Epithelial cell of esophagus (primary cell): ENCODE results near the gene SARS1.

Experiments
- DNase-seq: peaks from one replicate; pipeline ENCODE4 v3.0.0; 2010; ENCODE audit warnings: low read depth
- H3K4me3 ChIP-seq: 2 replicates; pipeline ENCODE4 v1.5.1; 2011; ENCODE audit warnings: mild to moderate bottlenecking, low read length, control low read depth
- TF ChIP-seq, protein P1 (sequence below): IDR thresholded peaks from 2 replicates; pipeline ENCODE4 v1.5.1; 2011; ENCODE audit warnings: low read depth, mild to moderate bottlenecking, low read length, control low read depth, inconsistent platforms; ENCODE audit not compliant: insufficient read depth; ENCODE audit errors: missing control alignments

The SARS1 gene

GRCh38 chr1:109192433-109192832 is 21.3 kb upstream of the SARS1 start:
- TF ChIP-seq, protein P1, sequence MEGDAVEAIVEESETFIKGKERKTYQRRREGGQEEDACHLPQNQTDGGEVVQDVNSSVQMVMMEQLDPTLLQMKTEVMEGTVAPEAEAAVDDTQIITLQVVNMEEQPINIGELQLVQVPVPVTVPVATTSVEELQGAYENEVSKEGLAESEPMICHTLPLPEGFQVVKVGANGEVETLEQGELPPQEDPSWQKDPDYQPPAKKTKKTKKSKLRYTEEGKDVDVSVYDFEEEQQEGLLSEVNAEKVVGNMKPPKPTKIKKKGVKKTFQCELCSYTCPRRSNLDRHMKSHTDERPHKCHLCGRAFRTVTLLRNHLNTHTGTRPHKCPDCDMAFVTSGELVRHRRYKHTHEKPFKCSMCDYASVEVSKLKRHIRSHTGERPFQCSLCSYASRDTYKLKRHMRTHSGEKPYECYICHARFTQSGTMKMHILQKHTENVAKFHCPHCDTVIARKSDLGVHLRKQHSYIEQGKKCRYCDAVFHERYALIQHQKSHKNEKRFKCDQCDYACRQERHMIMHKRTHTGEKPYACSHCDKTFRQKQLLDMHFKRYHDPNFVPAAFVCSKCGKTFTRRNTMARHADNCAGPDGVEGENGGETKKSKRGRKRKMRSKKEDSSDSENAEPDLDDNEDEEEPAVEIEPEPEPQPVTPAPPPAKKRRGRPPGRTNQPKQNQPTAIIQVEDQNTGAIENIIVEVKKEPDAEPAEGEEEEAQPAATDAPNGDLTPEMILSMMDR, result no peak
- no peak for DNase-seq
- H3K4me3 ChIP-seq, result no peak overlapping the region

DNA sequence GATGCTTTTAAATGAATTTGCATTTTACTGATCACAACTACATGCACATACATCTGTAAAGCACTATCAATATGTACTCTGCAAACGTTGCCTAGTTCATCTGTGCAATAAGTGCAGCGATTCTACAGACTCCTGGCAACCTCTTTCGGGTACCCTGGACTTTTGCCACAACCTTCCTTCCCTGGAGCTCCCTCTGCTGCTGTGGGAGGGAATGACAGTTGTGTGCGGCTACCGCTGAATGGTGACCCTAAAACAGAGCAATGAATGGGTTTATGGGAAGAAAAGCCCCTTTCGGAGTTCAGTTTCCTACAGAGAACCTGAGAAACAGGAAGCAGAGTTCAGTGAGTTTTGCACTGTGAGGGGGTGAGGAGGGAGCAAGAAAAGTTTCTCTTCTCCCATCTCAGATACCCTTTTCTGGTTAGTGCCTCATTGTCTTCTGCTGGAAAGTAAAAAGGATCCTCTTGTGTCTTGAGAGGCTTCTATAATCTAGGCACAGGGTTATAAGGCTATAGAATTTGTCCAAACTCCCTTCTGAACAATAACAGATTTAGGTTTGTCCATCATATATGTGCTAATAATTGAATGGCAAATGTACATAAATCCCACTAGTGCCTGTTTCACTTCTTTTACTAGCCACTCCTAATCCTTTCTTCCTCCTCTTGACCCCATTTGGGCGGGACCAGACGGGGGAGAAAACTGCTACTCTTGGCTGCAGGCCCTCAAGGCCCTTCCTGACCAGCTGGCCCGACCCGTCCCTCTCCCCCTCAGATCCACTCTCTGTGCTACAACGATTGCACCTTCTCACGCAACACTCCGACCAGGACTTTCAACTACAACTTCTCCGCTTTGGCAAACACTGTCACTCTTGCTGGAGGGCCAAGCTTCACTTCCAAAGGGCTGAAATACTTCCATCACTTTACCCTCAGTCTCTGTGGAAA is 19.8 kb upstream of the SARS1 start:
- TF ChIP-seq, protein P1, result peak; percentile 90
- no peak overlapping the region for H3K4me3 ChIP-seq
- peak; percentile 58 for DNase-seq

DNA sequence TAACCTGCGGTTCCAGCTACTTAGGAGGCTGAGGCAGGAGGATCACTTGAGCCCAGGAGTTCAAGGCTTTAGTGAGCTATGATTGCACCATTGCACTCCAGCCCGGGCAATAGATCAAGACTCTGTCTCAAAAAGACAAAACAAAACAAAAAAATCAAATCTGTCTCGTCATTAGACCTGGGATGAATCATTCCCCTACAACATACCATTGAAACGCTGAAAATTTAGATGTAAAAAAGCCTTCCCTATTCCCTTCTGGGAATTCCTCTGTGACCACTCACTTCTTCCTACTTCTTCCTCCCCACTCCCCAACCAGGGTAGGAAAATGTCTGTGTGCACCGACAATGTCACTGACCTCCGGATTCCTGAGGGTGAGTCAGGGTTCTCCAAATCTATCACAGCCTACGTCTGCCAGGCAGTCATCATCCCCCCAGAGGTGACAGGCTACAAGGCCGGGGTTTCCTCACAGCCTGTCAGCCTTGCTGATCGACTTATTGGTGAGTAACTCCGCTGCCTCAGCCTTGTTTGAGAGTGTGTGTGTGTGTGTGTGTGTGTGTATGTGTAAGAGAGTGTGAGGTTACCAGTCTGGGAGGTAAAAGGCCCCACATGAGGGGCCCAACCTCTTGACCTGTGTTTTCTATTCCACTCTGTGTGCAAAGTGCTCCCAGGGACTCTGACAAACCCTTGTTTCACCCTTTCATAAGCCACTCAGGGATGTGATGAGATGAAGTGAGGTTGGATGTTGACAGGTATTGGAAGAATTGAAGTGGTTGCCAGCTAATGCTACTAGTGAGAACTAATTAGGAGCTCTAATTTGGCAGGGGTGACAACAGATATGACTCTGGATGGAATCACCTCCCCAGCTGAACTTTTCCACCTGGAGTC is 16.3 kb upstream of the SARS1 start:
- peak; percentile 99 for DNase-seq
- H3K4me3 ChIP-seq, result no peak overlapping the region
- TF ChIP-seq, protein P1, result no peak

- no peak overlapping the region for H3K4me3 ChIP-seq
- TF ChIP-seq, protein P1, result peak; percentile 13
- DNase-seq, result peak; percentile 96
Observed at GRCh38 chr1:109198043-109198695, 15.5 kb upstream of the SARS1 start.

- no peak overlapping the region for H3K4me3 ChIP-seq
- DNase-seq, result peak; percentile 28
- TF ChIP-seq, protein P1, result no peak
Observed at GRCh38 chr1:109198745-109199144, 15.0 kb upstream of the SARS1 start.

DNA sequence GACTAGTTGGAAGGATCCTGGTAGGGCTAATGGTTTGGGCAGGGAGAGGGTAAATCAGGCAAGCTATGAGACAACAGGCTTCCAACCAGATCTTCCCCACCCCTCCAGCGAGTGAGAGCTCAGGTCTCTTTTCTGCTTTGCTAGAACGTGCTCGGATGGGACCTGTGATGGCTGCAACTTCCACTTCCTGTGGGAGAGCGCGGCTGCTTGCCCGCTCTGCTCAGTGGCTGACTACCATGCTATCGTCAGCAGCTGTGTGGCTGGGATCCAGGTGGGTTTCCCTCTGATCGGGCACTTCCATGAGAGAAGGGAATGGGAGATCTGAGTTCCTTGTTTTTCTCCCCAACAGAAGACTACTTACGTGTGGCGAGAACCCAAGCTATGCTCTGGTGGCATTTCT is 14.0 kb upstream of the SARS1 start:
- H3K4me3 ChIP-seq, result no peak overlapping the region
- TF ChIP-seq, protein P1, result no peak
- no peak for DNase-seq
